Neuronal stem cell (in vitro differentiated cells): Measurements from ENCODE around the gene NGLY1.

Experiments used
- DNase-seq: peaks from one replicate; pipeline ENCODE4 v3.0.0-alpha.2; 2013; ENCODE audit warnings: low spot score
- H2AFZ ChIP-seq: one replicate; pipeline ENCODE4 v1.6.1; 2013; ENCODE audit warnings: mild to moderate bottlenecking, low read length, inconsistent platforms
- H2AK5ac ChIP-seq: 2 replicates; pipeline ENCODE4 v1.6.1; 2013; ENCODE audit warnings: low read depth, mild to moderate bottlenecking, inconsistent platforms, low read length, moderate library complexity, mixed read lengths
- H2BK120ac ChIP-seq: 2 replicates; pipeline ENCODE4 v1.6.1; 2013; ENCODE audit warnings: low read depth, mild to moderate bottlenecking, inconsistent platforms, low read length, moderate library complexity, mixed read lengths
- H2BK12ac ChIP-seq: one replicate; pipeline ENCODE4 v1.6.1; 2013; ENCODE audit warnings: low read length, inconsistent platforms
- H2BK15ac ChIP-seq: 2 replicates; pipeline ENCODE4 v1.6.1; 2013; ENCODE audit warnings: mild to moderate bottlenecking, low read length, inconsistent platforms, mixed read lengths
- H2BK5ac ChIP-seq: one replicate; pipeline ENCODE4 v1.6.1; 2013; ENCODE audit warnings: inconsistent platforms, mild to moderate bottlenecking, low read length, moderate library complexity
- H3K14ac ChIP-seq: one replicate; pipeline ENCODE4 v1.6.1; 2013; ENCODE audit warnings: low read length, inconsistent platforms
- H3K18ac ChIP-seq: 2 replicates; pipeline ENCODE4 v1.6.1; 2013; ENCODE audit warnings: low read length, inconsistent platforms
- H3K23ac ChIP-seq: 2 replicates; pipeline ENCODE4 v1.6.1; 2013; ENCODE audit warnings: low read depth, mild to moderate bottlenecking, mixed read lengths, low read length, inconsistent platforms; ENCODE audit not compliant: poor library complexity
- H3K27ac ChIP-seq: replicated peaks from 3 replicates; pipeline ENCODE4 v1.5.1; 2013; ENCODE audit warnings: low read length, inconsistent platforms
- H3K27me3 ChIP-seq, 3 experiments: 2 replicates each; pipeline ENCODE4 v1.6.1; 2013; ENCODE audit warnings: low read length in 3 of 3, mild to moderate bottlenecking in 2 of 3, inconsistent platforms in 1 of 3, low read depth in 1 of 3, mixed read lengths in 1 of 3, moderate library complexity in 1 of 3; ENCODE audit not compliant: control insufficient read depth in 3 of 3, insufficient read depth in 3 of 3
- H3K36me3 ChIP-seq, 2 donors: replicated peaks in 1 of 2; 2 replicates each; pipeline ENCODE4 v1.6.1; 2013; ENCODE audit warnings: low read length in 2 of 2; ENCODE audit not compliant: control insufficient read depth in 2 of 2, insufficient read depth in 2 of 2
- H3K4ac ChIP-seq: 2 replicates; pipeline ENCODE4 v1.6.1; 2013; ENCODE audit warnings: inconsistent platforms, mild to moderate bottlenecking, low read length, moderate library complexity
- H3K4me1 ChIP-seq, 2 donors: 1 replicate in 1 of 2; 2 replicates in 1 of 2; pipeline ENCODE4 v1.6.1; 2013; ENCODE audit warnings: low read length in 2 of 2, low read depth in 1 of 2; ENCODE audit not compliant: control insufficient read depth in 2 of 2, insufficient read depth in 1 of 2
- H3K4me2 ChIP-seq: one replicate; pipeline ENCODE4 v1.6.1; 2013; ENCODE audit warnings: mild to moderate bottlenecking, low read length, inconsistent platforms; ENCODE audit not compliant: insufficient read depth, poor library complexity, severe bottlenecking
- H3K4me3 ChIP-seq, 2 donors: 2 replicates each; pipeline ENCODE4 v1.5.1; 2013; ENCODE audit warnings: low read length in 2 of 2, mild to moderate bottlenecking in 2 of 2, inconsistent platforms in 1 of 2, moderate library complexity in 1 of 2
- H3K79me1 ChIP-seq: one replicate; pipeline ENCODE4 v1.6.1; 2013; ENCODE audit warnings: low read depth, mild to moderate bottlenecking, inconsistent platforms, low read length, moderate library complexity
- H3K9ac ChIP-seq: one replicate; pipeline ENCODE4 v1.6.1; 2013; ENCODE audit warnings: mild to moderate bottlenecking, low read depth, low read length, inconsistent platforms; ENCODE audit not compliant: poor library complexity
- H3K9me3 ChIP-seq, 2 donors: replicated peaks in 1 of 2; 2 replicates each; pipeline versions ENCODE3 to v1.6.1; 2013; ENCODE audit warnings: low read length in 2 of 2, mild to moderate bottlenecking in 2 of 2, inconsistent platforms in 1 of 2, low read depth in 1 of 2, mixed read lengths in 1 of 2, moderate library complexity in 1 of 2; ENCODE audit not compliant: control insufficient read depth in 2 of 2, insufficient read depth in 1 of 2
- H4K8ac ChIP-seq: one replicate; pipeline ENCODE4 v1.6.1; 2013; ENCODE audit warnings: low read depth, mild to moderate bottlenecking, inconsistent platforms, low read length, moderate library complexity
- H4K91ac ChIP-seq: one replicate; pipeline ENCODE4 v1.6.1; 2013; ENCODE audit warnings: low read length, low read depth, mild to moderate bottlenecking, inconsistent platforms; ENCODE audit not compliant: poor library complexity
- WGBS, 2 donors: extraction: QIAGEN DNeasy Blood & Tissue Kit; methylation state at CpG; one replicate each; pipeline ENCODE4 v1.1.7; 2013; ENCODE audit warnings: missing lambda C conversion rate in 2 of 2, mixed read lengths in 1 of 2; ENCODE audit not compliant: insufficient read length in 2 of 2, insufficient replicate concordance in 1 of 2; ENCODE audit errors: extremely low coverage in 2 of 2; 5-methylcytosine and 5-hydroxymethylcytosine counted together

Gene NGLY1

DNA sequence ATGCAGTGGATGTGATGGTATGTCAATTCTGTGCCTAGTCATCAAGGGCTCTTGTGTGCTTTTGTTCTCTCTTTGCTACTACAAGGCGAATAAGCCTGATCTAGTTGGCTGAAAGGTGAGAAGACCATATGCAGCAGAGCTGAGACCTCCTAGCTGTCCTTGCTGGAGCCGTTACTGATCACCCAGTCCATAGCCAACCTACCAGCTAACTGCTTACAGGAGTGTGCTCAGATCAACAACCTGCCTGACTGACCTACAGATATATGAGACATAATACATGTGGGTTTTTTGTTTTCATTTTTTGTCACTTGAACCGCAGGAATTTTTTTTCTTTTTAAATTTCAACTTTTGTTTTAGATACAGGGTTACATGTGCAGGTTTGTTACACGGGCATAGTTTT, 29.4 kb upstream of the NGLY1 start:
- Histone ChIP-seq H4K8ac (no peak overlapping the region), H2BK5ac (no peak overlapping the region), H2BK120ac (no peak overlapping the region), H3K4me3 (no peak overlapping the region), H3K9me3 (no peaks in the 10 kb centered on the region), H3K36me3 (no peaks in the 10 kb centered on the region), H3K4me2 (no peak overlapping the region), H2AK5ac (no peak overlapping the region), H3K27ac (no peak overlapping the region), H3K4ac (no peak overlapping the region), H3K79me1 (no peaks in the 10 kb centered on the region), H3K14ac (no peak overlapping the region), H4K91ac (no peak overlapping the region), H3K27me3 (no peaks in the 10 kb centered on the region), H3K23ac (no peak overlapping the region), H2BK12ac (no peak overlapping the region), H2BK15ac (no peak overlapping the region), H3K9ac (no peak overlapping the region), H2AFZ (no peak overlapping the region), H3K4me1 (no peaks in the 10 kb centered on the region), H3K18ac (no peak overlapping the region)
- no peak for DNase-seq
- no CpG with 5 or more reads among the region's 4 CpGs for WGBS, 2 donors

DNA sequence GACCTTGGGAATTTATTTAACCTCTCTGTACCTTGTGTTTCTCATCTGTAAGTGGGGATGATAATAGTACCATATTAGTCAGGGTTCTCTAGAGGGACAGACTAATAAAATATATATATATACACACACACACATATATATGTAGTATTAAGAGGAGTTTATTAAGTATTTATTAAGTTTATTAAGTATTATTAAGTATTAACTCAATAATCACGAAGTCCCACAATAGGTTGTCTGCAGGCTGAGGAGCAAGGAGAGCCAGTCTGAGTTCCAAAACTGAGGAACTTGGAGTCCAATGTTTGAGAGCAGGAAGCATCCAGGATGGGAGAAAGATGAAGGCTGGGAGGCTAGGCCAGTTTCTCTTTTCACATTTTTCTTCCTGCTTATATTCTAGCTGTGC, 21.4 kb upstream of the NGLY1 start:
- no peaks in the 10 kb centered on the region for H3K4me1 ChIP-seq
- DNase-seq = no peak
- H3K23ac ChIP-seq = no peak overlapping the region
- no peak overlapping the region for H3K18ac ChIP-seq
- WGBS, 2 donors = no CpG with 5 or more reads among the region's 1 CpG
- no peak overlapping the region for H3K27ac ChIP-seq
- H2AFZ ChIP-seq = no peak overlapping the region
- no peak overlapping the region for H3K9ac ChIP-seq
- H3K4ac ChIP-seq = no peak overlapping the region
- no peak overlapping the region for H4K91ac ChIP-seq
- H3K79me1 ChIP-seq = no peaks in the 10 kb centered on the region
- no peaks in the 10 kb centered on the region for H3K9me3 ChIP-seq
- no peaks in the 10 kb centered on the region for H3K36me3 ChIP-seq
- H4K8ac ChIP-seq = no peak overlapping the region
- H2BK12ac ChIP-seq = no peak overlapping the region
- H2AK5ac ChIP-seq = no peak overlapping the region
- H3K27me3 ChIP-seq = no peaks in the 10 kb centered on the region
- no peak overlapping the region for H3K4me2 ChIP-seq
- no peak overlapping the region for H2BK15ac ChIP-seq
- H2BK120ac ChIP-seq = no peak overlapping the region
- H3K14ac ChIP-seq = no peak overlapping the region
- no peak overlapping the region for H2BK5ac ChIP-seq
- H3K4me3 ChIP-seq = no peak overlapping the region

DNA sequence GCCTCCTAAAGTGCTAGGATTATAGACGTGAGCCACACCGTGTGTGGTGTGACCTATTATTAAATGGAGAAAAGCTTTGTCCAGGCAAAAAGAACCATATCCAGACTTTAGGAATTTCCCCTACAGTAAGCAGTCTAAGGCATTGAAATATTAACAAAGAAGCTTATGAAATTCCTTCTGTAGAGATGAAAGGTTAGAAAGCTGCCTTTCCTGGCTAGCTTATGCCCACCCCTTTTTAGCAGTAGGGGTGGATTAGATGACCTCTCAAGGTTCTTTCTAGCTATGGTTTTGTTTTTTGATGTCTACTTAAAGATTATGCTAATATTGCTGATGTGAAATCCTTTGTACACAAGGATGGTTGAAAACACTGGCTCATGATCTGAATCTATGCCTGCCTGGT, 20.6 kb upstream of the NGLY1 start:
- H4K91ac ChIP-seq = no peak overlapping the region
- no peak overlapping the region for H3K23ac ChIP-seq
- no peak overlapping the region for H2BK15ac ChIP-seq
- H2AFZ ChIP-seq = no peak overlapping the region
- H3K9me3 ChIP-seq = no peaks in the 10 kb centered on the region
- no peak overlapping the region for H3K4me2 ChIP-seq
- H3K4me1 ChIP-seq = no peaks in the 10 kb centered on the region
- H2BK5ac ChIP-seq = no peak overlapping the region
- no peak overlapping the region for H3K14ac ChIP-seq
- H3K4me3 ChIP-seq = no peak overlapping the region
- no peaks in the 10 kb centered on the region for H3K27me3 ChIP-seq
- no peak overlapping the region for H2AK5ac ChIP-seq
- H2BK12ac ChIP-seq = no peak overlapping the region
- no peak overlapping the region for H3K9ac ChIP-seq
- H3K27ac ChIP-seq = no peak overlapping the region
- no peak overlapping the region for H2BK120ac ChIP-seq
- no peak overlapping the region for H4K8ac ChIP-seq
- DNase-seq = no peak
- no CpG with 5 or more reads among the region's 2 CpGs for WGBS, 2 donors
- H3K79me1 ChIP-seq = no peaks in the 10 kb centered on the region
- H3K4ac ChIP-seq = no peak overlapping the region
- H3K36me3 ChIP-seq = no peaks in the 10 kb centered on the region
- H3K18ac ChIP-seq = no peak overlapping the region

DNA sequence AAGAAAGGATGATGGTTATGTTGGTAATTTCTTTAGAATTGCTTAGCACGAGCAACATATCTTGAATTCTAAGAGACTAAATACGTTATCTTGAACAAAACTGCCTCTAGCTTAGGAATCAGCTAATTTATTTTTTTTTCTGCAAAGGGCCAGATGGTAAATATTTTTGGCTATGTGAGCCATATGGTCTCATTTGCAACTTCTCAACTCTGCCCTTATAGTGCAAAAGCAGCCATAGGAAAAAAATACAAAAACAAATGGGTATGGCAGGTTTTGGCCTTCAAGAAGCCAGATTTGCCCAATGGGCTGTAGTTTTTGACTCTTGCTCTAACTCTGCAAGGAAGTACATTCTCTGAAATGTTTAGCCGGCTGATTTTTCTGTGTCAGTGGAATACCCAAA, 18.5 kb upstream of the NGLY1 start:
- Histone ChIP-seq H2AK5ac (no peak overlapping the region), H3K4me1 (no peaks in the 10 kb centered on the region), H3K18ac (no peak overlapping the region), H3K4me3 (no peak overlapping the region), H3K27me3 (no peaks in the 10 kb centered on the region), H4K8ac (no peak overlapping the region), H2BK12ac (no peak overlapping the region), H2BK15ac (no peak overlapping the region), H2BK5ac (no peak overlapping the region), H3K36me3 (no peaks in the 10 kb centered on the region), H3K9me3 (no peaks in the 10 kb centered on the region), H3K4ac (no peak overlapping the region), H2AFZ (no peak overlapping the region), H3K4me2 (no peak overlapping the region), H3K79me1 (no peaks in the 10 kb centered on the region), H2BK120ac (no peak overlapping the region), H4K91ac (no peak overlapping the region), H3K23ac (no peak overlapping the region), H3K14ac (no peak overlapping the region), H3K9ac (no peak overlapping the region), H3K27ac (no peak overlapping the region)
- WGBS, 2 donors = no CpG with 5 or more reads among the region's 3 CpGs
- DNase-seq = no peak
